Tibial nerve (tissue), 3 donors: ENCODE results near the gene FAM151A.

Experiments used
- CTCF ChIP-seq, 5 experiments: fragments of 200-600 bp in 3 of 5; fragments of 450-650 bp in 2 of 5; sonication (generic) in 3 of 5; IDR thresholded peaks; one replicate each; pipeline ENCODE4 v1.5.1; 2016 to 2019; ENCODE audit warnings: antibody characterized with exemption in 5 of 5, mild to moderate bottlenecking in 3 of 5, moderate library complexity in 2 of 5
- POLR2A ChIP-seq, 2 donors: fragments of 450-650 bp; IDR thresholded peaks; one replicate each; pipeline ENCODE4 v1.6.1; 2017; ENCODE audit warnings: antibody characterized with exemption in 2 of 2, mild to moderate bottlenecking in 2 of 2, moderate library complexity in 2 of 2

GRCh38 chr1:54588377-54588776, 34.9 kb downstream of the FAM151A start:
- TF ChIP-seq POLR2A (IDR thresholded peaks at IDR 0.05) (no peak), CTCF (IDR thresholded peaks at IDR 0.05) (no peak)
